Measurements from ENCODE around the gene CTSV.

GRCh38 chr9:97057651-97058050, 18.7 kb upstream of the CTSV start:
- TF ChIP-seq, protein P1, sequence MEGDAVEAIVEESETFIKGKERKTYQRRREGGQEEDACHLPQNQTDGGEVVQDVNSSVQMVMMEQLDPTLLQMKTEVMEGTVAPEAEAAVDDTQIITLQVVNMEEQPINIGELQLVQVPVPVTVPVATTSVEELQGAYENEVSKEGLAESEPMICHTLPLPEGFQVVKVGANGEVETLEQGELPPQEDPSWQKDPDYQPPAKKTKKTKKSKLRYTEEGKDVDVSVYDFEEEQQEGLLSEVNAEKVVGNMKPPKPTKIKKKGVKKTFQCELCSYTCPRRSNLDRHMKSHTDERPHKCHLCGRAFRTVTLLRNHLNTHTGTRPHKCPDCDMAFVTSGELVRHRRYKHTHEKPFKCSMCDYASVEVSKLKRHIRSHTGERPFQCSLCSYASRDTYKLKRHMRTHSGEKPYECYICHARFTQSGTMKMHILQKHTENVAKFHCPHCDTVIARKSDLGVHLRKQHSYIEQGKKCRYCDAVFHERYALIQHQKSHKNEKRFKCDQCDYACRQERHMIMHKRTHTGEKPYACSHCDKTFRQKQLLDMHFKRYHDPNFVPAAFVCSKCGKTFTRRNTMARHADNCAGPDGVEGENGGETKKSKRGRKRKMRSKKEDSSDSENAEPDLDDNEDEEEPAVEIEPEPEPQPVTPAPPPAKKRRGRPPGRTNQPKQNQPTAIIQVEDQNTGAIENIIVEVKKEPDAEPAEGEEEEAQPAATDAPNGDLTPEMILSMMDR (conservative IDR thresholded peaks at IDR 0.05; ENCODE audit: low read depth, low read length) = no peak
- TF ChIP-seq EZH2 (IDR thresholded peaks at IDR 0.05; ENCODE audit: low read length, unreplicated experiment) = no peak
- TF ChIP-seq EZH2phosphoT487 (IDR thresholded peaks at IDR 0.05; ENCODE audit: borderline replicate concordance, low read length) = no peak

Data from PC-3 (cell line).